H1 (cell line): ENCODE results near the gene ZNF521. TPM values are rescaled to one million over a fixed set of nuclear protein-coding genes. Genes with fewer than 3 reads are reported as not detected.

Source experiments
- CHD7 ChIP-seq: fragments of 300-600 bp; sonication (generic); IDR thresholded peaks from 2 replicates; pipeline ENCODE4 v1.7.1; 2012; ENCODE audit warnings: low read length, moderate library complexity, mild to moderate bottlenecking, inconsistent platforms; ENCODE audit not compliant: insufficient replicate concordance
- CREB1 ChIP-seq: IDR thresholded peaks from 2 replicates; pipeline ENCODE4 v1.6.1; 2012; ENCODE audit warnings: inconsistent platforms
- SP2 ChIP-seq: IDR thresholded peaks from 2 replicates; pipeline ENCODE4 v1.6.1; 2012; ENCODE audit warnings: mild to moderate bottlenecking, low read length, inconsistent platforms
- polyA plus RNA-seq, 7 experiments: library from polyadenylated mRNA; depleted of rRNA in 3 of 7; stranded (reverse) in 5 of 7; unstranded in 2 of 7; fragments of >200 nt in 5 of 7; fragments of 200-250 nt in 2 of 7; gene quantifications; 1 replicate in 5 of 7; 2 replicates in 1 of 7; 4 replicates in 1 of 7; pipeline versions ENCODE4 v1.2.1 to v1.2.3, GENCODE V29; 2011 to 2013; ENCODE audit warnings: missing spikeins in 2 of 7, mixed read lengths in 2 of 7
- total RNA-seq: library from RNA; stranded (reverse); fragmentation: NEBNext Ultra II Directional; extraction: Animal tissue kit (Norgen Biotek cat#: 25700); gene quantifications from 2 replicates; pipeline ENCODE4 v1.2.1, GENCODE V29; 2021

ZNF521 gene
- total and polyA plus RNA-seq, 2 of the 8 experiments (the other 6 are each of a cell fraction or from before 2014, with no cell fraction given), result 9.5 to 15.8 TPM

GRCh38 chr18:25262920-25263319 is 89.0 kb downstream of the ZNF521 start (continued):
- TF ChIP-seq CHD7 (no peak), SP2 (no peak), CREB1 (no peak)
